NOMO-1 (cell line): ENCODE measurements around the gene MAMLD1.

Experiments used
- DNase-seq, 2 experiments: peaks; one replicate each; lab custom pipeline; 2025; ENCODE audit not compliant: unreplicated experiment in 2 of 2; lab: John Stamatoyannopoulos, UW

MAMLD1 gene

GRCh38 chrX:150456466-150456865 lies 93.3 kb downstream of the MAMLD1 start:
- no peak for DNase-seq

- DNase-seq, result no peak
Observed at GRCh38 chrX:150456941-150457340, 93.8 kb downstream of the MAMLD1 start.

DNA sequence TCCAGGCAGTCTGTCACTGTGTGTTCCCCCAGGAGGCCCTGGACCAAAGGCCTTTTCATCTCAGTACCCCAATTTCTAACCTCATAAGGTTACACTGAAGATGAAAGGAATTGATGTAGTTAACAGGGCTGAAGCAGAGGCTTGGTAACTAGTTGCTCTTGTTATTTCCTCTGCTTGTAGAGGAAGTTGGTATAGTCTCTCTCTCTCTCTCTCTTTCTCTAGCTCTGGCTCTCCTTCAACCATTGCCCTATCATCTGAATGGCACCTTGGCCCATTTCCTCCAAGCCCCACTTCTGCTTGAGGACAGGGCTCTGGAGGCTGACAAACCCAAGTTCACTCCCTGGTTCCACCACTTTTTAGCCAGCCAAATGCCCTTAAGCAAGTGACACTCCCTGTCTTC lies 96.1 kb downstream of the MAMLD1 start:
- no peak for DNase-seq

- DNase-seq, result no peak
Observed at GRCh38 chrX:150460063-150460462, 96.9 kb downstream of the MAMLD1 start.

DNA sequence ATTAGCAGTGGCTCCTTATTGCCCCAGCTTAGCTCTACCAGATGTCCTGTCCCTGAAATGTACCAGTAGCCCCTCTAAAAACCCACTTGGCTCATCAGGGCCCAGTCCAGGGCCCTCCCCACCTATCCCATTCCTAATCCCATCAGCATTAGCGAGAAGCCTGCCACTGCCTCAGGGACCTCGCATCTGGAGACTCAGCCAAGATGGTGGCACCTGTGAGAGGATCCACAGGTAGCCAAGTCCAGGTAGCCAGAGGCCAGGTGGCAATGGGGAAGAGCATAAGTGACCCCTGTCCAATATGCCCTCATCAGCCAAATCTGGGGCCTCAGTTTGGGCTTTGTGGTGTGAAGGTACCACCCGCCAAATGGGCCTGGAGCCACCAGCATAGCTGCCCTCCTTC lies 97.7 kb downstream of the MAMLD1 start:
- DNase-seq, result no peak

DNA sequence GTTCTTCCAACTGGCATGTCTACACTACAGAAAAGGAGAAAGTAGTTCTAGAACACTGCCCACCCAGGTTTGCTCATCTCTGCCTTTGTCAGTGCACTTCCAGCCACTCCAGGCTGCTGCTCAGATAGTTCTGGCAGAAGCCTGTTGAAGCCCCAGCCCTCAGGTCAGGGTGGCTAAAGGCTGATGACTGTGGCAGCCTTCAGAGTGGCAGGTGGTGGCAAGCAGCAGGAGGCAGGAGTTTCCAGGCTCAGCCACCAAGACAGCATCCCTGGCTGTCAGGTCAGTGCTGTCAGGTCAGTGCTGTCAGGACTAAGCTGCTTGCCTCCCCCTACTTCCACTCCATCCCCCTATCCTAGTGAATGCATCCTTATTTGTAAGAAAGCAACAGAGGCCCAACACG lies 100.4 kb downstream of the MAMLD1 start:
- DNase-seq, result no peak

DNA sequence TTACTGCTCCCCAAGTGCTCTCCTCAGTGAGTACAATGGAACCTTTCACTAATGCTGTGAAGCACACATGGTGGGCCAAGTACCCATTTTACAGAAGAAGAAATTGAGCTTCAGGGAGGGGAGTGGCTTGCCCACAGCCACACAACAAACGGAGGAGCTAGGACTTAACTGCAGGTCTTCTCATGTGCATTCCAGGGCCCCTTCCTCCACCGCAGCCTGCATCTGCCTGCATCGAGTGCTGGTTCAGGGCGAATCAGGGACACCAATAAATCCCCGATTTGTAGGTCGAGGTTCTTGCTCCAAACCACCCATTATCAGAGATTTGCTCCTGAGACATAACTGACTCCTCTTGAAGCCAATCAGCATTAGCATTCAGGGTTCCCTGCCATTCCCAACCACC lies 100.9 kb downstream of the MAMLD1 start:
- DNase-seq, result no peak

GRCh38 chrX:150465326-150465725 lies 102.2 kb downstream of the MAMLD1 start:
- no peak for DNase-seq

GRCh38 chrX:150465881-150466775 lies 103.0 kb downstream of the MAMLD1 start:
- no peak for DNase-seq

DNA sequence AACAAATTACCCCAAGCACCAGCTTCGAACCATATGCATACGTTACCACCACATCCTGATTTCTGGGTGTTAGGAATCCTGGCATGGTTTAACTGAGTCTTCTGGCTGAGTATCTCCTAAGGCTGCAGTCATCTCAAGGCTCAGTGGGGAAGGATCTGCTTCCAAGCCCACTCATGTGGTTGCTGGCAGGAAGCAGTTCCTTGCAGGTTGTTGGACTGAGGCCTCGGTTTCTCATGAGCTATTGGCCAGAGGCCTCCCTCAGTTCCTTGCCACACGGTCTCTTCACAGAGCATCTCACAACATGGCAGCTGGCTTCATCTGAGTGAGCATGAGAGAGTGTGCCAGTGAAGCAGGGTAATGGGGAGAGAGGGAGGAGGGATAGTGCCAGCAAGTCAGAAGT lies 109.2 kb downstream of the MAMLD1 start:
- no peak for DNase-seq

- no peak for DNase-seq
Observed at GRCh38 chrX:150473371-150473770, 110.3 kb downstream of the MAMLD1 start.

- no peak for DNase-seq
Observed at GRCh38 chrX:150475461-150475860, 112.3 kb downstream of the MAMLD1 start.

DNA sequence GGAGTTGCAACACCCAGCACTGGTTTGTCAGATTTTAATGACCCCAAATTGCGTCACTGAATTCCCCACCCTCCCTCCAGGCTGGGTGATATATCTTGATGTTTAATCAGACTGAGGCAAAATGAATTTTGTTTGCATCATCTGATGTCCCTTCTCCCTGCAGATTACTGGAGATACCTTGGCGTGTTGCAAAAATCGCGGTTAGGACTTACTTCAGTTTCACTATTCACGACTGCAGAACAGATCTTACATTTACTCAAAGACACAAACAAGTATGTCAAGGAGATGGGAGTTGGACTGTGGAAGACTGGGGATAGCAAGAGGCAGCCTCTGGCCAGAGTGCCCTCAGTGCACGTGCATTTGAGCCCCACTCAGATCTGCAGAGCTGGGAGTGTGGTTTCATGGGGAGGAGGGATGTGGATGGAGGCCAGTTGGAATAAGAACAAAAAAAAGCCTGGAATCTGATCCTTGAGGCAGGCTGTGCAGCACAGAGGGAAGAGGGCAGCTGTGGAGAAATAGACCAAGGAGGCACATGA lies 113.1 kb downstream of the MAMLD1 start:
- DNase-seq, result peak in 1 of 2 experiments; percentile 9

GRCh38 chrX:150477371-150477770 lies 114.3 kb downstream of the MAMLD1 start:
- no peak for DNase-seq

- DNase-seq, result peak in 1 of 2 experiments; percentile 18
Observed at GRCh38 chrX:150478496-150479492, 115.7 kb downstream of the MAMLD1 start.

DNA sequence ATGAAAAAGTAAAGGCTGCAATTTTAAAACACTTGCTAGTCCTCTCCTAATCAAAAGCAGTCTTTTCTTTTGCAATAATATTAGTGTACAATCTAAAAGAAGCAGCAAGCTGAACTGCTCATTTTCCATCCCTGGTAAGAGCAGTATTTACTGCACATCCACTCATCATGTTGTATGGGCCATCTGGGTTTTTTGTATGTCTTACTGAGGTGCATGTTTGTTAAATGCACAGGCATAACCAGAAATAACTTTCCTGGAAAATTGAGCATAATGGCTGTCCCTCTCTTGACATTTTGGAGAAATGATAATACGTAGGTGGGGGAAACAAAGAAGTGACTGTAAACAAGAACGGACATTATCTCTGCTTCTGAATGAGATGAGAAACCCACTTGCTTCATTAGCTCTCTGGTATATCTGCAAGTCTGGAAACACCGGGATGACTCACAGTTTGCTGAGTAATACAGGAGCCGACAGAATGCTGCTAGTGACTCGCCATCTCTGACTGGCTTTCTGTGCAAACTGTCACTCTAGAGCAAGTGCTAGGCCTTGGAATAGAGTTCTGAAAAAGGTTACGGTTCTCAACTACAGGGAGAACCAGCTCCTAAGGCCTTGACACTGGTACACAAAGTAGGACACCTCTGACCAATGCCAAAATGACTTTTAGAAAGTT lies 119.6 kb downstream of the MAMLD1 start:
- peak in 1 of 2 experiments; percentile 9 for DNase-seq

DNA sequence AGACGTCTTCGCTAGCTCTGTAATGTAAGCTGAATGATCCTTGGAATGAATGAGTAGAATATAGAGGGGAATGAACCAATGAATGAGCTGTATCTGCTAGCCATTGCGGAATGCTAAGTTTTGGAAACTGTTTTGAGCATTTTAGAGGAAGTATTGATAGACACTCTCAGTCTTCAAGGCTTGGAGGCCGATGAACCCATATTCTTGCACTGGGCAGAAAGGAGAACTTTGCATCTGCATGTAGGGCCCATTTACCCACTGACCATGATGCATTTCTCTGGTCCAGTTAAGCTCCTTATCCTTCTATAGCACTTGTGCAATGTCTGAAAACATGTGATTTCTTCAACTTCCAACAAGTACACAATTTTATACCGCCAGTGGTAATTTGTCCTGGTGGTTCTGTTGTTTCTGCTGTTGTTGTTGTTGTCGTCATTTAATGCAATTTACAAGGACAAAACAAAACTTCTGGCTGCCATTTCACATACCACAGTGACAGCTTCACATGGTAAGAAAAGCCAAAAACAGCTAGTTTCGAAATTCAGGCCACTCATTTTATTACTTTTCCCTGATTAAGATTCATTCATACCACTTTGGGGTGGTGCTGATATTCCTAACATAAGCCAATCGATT lies 120.4 kb downstream of the MAMLD1 start:
- no peak for DNase-seq

DNA sequence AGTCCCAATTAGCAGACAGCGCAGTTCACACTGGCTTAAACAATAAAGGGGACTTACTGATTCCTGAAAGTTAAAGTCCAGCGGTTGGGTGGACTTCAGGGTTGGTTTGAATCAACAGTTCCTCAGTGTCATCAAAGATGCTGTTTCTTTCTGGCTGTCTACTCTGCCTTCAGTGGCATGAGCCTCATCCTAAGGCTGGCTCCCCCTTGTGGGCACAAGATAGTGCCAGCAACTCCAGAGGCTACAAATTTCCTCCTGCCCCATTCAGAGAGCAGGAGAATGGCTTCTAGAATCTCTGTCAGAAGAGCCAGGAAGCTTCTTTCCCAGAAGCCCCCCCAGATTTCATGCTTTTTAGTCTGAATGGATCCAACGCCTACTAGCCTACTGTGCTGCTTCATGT lies 122.9 kb downstream of the MAMLD1 start:
- DNase-seq, result peak in 1 of 2 experiments; percentile 1

GRCh38 chrX:150487369-150488094 lies 124.4 kb downstream of the MAMLD1 start:
- no peak for DNase-seq
